H1 (cell line): Measurements from ENCODE around the gene ZNF680.

Experiments
- CBX5 ChIP-seq: fragments of 300-800, 300-1000 bp; sonication (generic); IDR thresholded peaks from 2 replicates; pipeline ENCODE4 v1.7.1; 2016; ENCODE audit warnings: antibody characterized with exemption, low read length, low read depth
- CTCF ChIP-seq, 3 experiments: IDR thresholded peaks; 1 replicate in 2 of 3; 2 replicates in 1 of 3; pipeline versions ENCODE4 v1.5.1 to v1.6.1; 2011; ENCODE audit warnings: low read length in 3 of 3, mild to moderate bottlenecking in 3 of 3, inconsistent platforms in 2 of 3, low read depth in 1 of 3, moderate library complexity in 1 of 3; ENCODE audit not compliant: insufficient read depth in 1 of 3; ENCODE audit errors: control extremely low read depth in 1 of 3
- EZH2 ChIP-seq: fragments of 200-600 bp; sonication (generic); IDR thresholded peaks from 2 replicates; pipeline ENCODE4 v1.7.1; 2012; ENCODE audit warnings: low read depth, mild to moderate bottlenecking, moderate library complexity, low read length, inconsistent platforms; ENCODE audit not compliant: severe bottlenecking
- GABPA ChIP-seq: IDR thresholded peaks from 2 replicates; pipeline ENCODE4 v1.6.1; 2011; ENCODE audit warnings: mild to moderate bottlenecking, low read length, moderate library complexity, borderline replicate concordance; ENCODE audit not compliant: insufficient read depth
- HDAC6 ChIP-seq: IDR thresholded peaks from one replicate; pipeline ENCODE4 v1.7.1; 2012; ENCODE audit warnings: low read depth, mild to moderate bottlenecking, inconsistent platforms, low read length, moderate library complexity
- POLR2A ChIP-seq, 2 experiments: IDR thresholded peaks; 1 replicate in 1 of 2; 2 replicates in 1 of 2; pipeline ENCODE4 v1.6.1; 2011; ENCODE audit warnings: low read depth in 2 of 2, low read length in 2 of 2, mild to moderate bottlenecking in 2 of 2; ENCODE audit errors: control extremely low read depth in 1 of 2
- TAF7 ChIP-seq: optimal IDR thresholded peaks from 2 replicates; pipeline ENCODE3; 2011; ENCODE audit warnings: low read depth, mild to moderate bottlenecking, inconsistent platforms, low read length, moderate library complexity, borderline replicate concordance

- TF ChIP-seq CTCF (IDR thresholded peaks at IDR 0.05; ENCODE audit: control extremely low read depth in 1 of 3, insufficient read depth in 1 of 3, low read depth in 1 of 3, low read length in 3 of 3) (no peak), HDAC6 (no peak), GABPA (no peak), CBX5 (no peak), POLR2A (IDR thresholded peaks at IDR 0.05; ENCODE audit: control extremely low read depth in 1 of 2, low read depth in 2 of 2, low read length in 2 of 2) (no peak), TAF7 (no peak), EZH2 (no peak)
Observed at GRCh38 chr7:64611717-64612116, 48.8 kb upstream of the ZNF680 start.
